Esophagus mucosa (tissue), 1 donor: ENCODE results near the gene LDLR. TPM values are rescaled to one million over a fixed set of nuclear protein-coding genes. Genes with fewer than 3 reads are reported as not detected.
"Not testable (repeated sequence)": the region's sequence is repeated elsewhere in the genome, so short reads cannot be mapped to it uniquely, and the experiment has no call there.

ENCODE experiments used
- ATAC-seq: fragments of 200-7000 bp; cut with Tn5 transposase; one replicate; pipeline ENCODE4 v1.9.1; 2020
- total RNA-seq: library from RNA; stranded (reverse); gene quantifications from one replicate; pipeline ENCODE4 v1.2.4, GENCODE V29; 2023
- donor health status: DM: yes; HTN: yes; CAD: no.

LDLR gene
- total RNA-seq, 1 donor from 2014 or later: 117 TPM

- no peak for ATAC-seq
Observed at GRCh38 chr19:11106477-11106876, 17.2 kb downstream of the LDLR start.

GRCh38 chr19:11108746-11109145, 19.5 kb downstream of the LDLR start:
- no peak for ATAC-seq

GRCh38 chr19:11111117-11111770, 22.0 kb downstream of the LDLR start:
- no peak for ATAC-seq

GRCh38 chr19:11111771-11112144, 22.5 kb downstream of the LDLR start:
- no peak for ATAC-seq

- no peak for ATAC-seq
Observed at GRCh38 chr19:11113140-11113708, 24.0 kb downstream of the LDLR start.

- ATAC-seq: peak; percentile 7
Observed at GRCh38 chr19:11115042-11115441, 25.8 kb downstream of the LDLR start.

GRCh38 chr19:11115895-11116446, 26.7 kb downstream of the LDLR start:
- ATAC-seq: no peak

GRCh38 chr19:11116507-11116906, 27.2 kb downstream of the LDLR start:
- no peak for ATAC-seq

- not testable (repeated sequence) for ATAC-seq
Observed at GRCh38 chr19:11121963-11122362, 32.7 kb downstream of the LDLR start.

GRCh38 chr19:11123114-11123513, 33.9 kb downstream of the LDLR start:
- no peak for ATAC-seq

GRCh38 chr19:11124157-11124556, 34.9 kb downstream of the LDLR start:
- ATAC-seq: not testable (repeated sequence)

- ATAC-seq: peak; percentile 51
Observed at GRCh38 chr19:11125994-11126685, 36.9 kb downstream of the LDLR start.

GRCh38 chr19:11127905-11128304, 38.6 kb downstream of the LDLR start:
- ATAC-seq: no peak

GRCh38 chr19:11130824-11131455, 41.7 kb downstream of the LDLR start:
- peak; percentile 64 for ATAC-seq

- no peak for ATAC-seq
Observed at GRCh38 chr19:11131471-11131870, 42.2 kb downstream of the LDLR start.

- ATAC-seq: peak; percentile 22
Observed at GRCh38 chr19:11136400-11137101, 47.3 kb downstream of the LDLR start.

- peak; percentile 45 for ATAC-seq
Observed at GRCh38 chr19:11137542-11138384, 48.5 kb downstream of the LDLR start.

- ATAC-seq: peak; percentile 33
Observed at GRCh38 chr19:11138601-11139300, 49.5 kb downstream of the LDLR start.

- not testable (repeated sequence) for ATAC-seq
Observed at GRCh38 chr19:11140023-11140538, 50.8 kb downstream of the LDLR start.

GRCh38 chr19:11140896-11141295, 51.6 kb downstream of the LDLR start:
- ATAC-seq: no peak
